GM23338 (cell line): ENCODE measurements around the gene TNS4. TPM values are rescaled to one million over a fixed set of nuclear protein-coding genes. Genes with fewer than 3 reads are reported as not detected.

Source experiments
- ATAC-seq: fragments of 200-7000 bp; cut with Tn5 transposase; 3 replicates; pipeline ENCODE4 v1.9.1; 2020
- DNase-seq: peaks from one replicate; pipeline ENCODE4 v3.0.0-alpha.2; 2015; ENCODE audit warnings: low spot score
- H2AFZ ChIP-seq: fragments of 200-600 bp; sonication (generic); 2 replicates; pipeline ENCODE4 v1.8.0; 2016; ENCODE audit warnings: antibody characterized with exemption, mild to moderate bottlenecking, moderate library complexity
- H3F3A ChIP-seq: fragments of 200-600 bp; sonication (generic); replicated peaks from 2 replicates; pipeline ENCODE4 v1.8.0; 2017; ENCODE audit warnings: antibody characterized with exemption, mixed run types, low read depth
- H3K27ac ChIP-seq: fragments of 200-600 bp; sonication (generic); 2 replicates; pipeline ENCODE4 v1.6.1; 2016; ENCODE audit warnings: low read depth
- H3K27me3 ChIP-seq: fragments of 200-600 bp; sonication (generic); 2 replicates; pipeline ENCODE4 v1.8.0; 2016; ENCODE audit warnings: mild to moderate bottlenecking, mixed run types, moderate library complexity; ENCODE audit not compliant: insufficient read depth
- H3K36me3 ChIP-seq: fragments of 200-600 bp; sonication (generic); 2 replicates; pipeline ENCODE4 v1.8.0; 2016; ENCODE audit warnings: mild to moderate bottlenecking; ENCODE audit not compliant: insufficient read depth
- H3K4me1 ChIP-seq: fragments of 200-600 bp; sonication (generic); 2 replicates; pipeline ENCODE4 v1.8.0; 2016; ENCODE audit warnings: mild to moderate bottlenecking, moderate library complexity; ENCODE audit not compliant: insufficient read depth
- H3K4me2 ChIP-seq: fragments of 200-600 bp; sonication (generic); 2 replicates; pipeline ENCODE4 v1.7.1; 2017; ENCODE audit warnings: mixed run types
- H3K4me3 ChIP-seq: fragments of 200-600 bp; sonication (generic); 2 replicates; pipeline ENCODE4 v1.6.1; 2016; ENCODE audit warnings: mixed run types
- H3K79me2 ChIP-seq: fragments of 200-600 bp; sonication (generic); replicated peaks from 2 replicates; pipeline ENCODE4 v1.8.0; 2017; ENCODE audit warnings: mild to moderate bottlenecking; ENCODE audit not compliant: insufficient read depth
- H3K9me2 ChIP-seq: fragments of 200-600 bp; sonication (generic); 2 replicates; pipeline ENCODE4 v1.8.0; 2017; ENCODE audit not compliant: insufficient read depth
- H4K20me1 ChIP-seq: fragments of 200-600 bp; sonication (generic); replicated peaks from 2 replicates; pipeline ENCODE4 v1.8.0; 2017; ENCODE audit warnings: mild to moderate bottlenecking; ENCODE audit not compliant: insufficient read depth
- H3K27ac Mint-ChIP-seq: 2 replicates; pipeline ENCODE4 v1.8.0; 2020; ENCODE audit warnings: inconsistent platforms, mild to moderate bottlenecking, moderate library complexity, mixed read lengths
- H3K27me3 Mint-ChIP-seq: 3 replicates; pipeline ENCODE4 v1.8.0; 2022; ENCODE audit warnings: low read depth, mild to moderate bottlenecking, moderate library complexity, mixed read lengths, inconsistent platforms; ENCODE audit not compliant: insufficient read depth, poor library complexity
- H3K36me3 Mint-ChIP-seq: 3 replicates; pipeline ENCODE4 v1.8.0; 2021; ENCODE audit warnings: low read depth, mild to moderate bottlenecking, inconsistent platforms, moderate library complexity, mixed read lengths
- H3K4me1 Mint-ChIP-seq: 3 replicates; pipeline ENCODE4 v1.8.0; 2020; ENCODE audit warnings: mild to moderate bottlenecking, inconsistent platforms, mixed read lengths
- H3K4me3 Mint-ChIP-seq: 3 replicates; pipeline ENCODE4 v1.8.0; 2021; ENCODE audit warnings: moderate library complexity, mild to moderate bottlenecking, inconsistent platforms, mixed read lengths
- H3K9me3 Mint-ChIP-seq: 3 replicates; pipeline ENCODE4 v1.8.0; 2020; ENCODE audit warnings: moderate library complexity, mild to moderate bottlenecking, inconsistent platforms, mixed read lengths
- CREB1 ChIP-seq: fragments of 250-450 bp; sonication (Bioruptor Pico); IDR thresholded peaks from 2 replicates; pipeline ENCODE4 v1.5.0; 2020; ENCODE audit warnings: low read depth, mild to moderate bottlenecking, moderate library complexity
- ETS1 ChIP-seq: IDR thresholded peaks from 2 replicates; pipeline ENCODE4 v1.6.1; 2016; ENCODE audit warnings: antibody characterized with exemption
- EZH2 ChIP-seq: fragments of 200-600 bp; sonication (generic); IDR thresholded peaks from one replicate; pipeline ENCODE4 v1.8.0; 2017; ENCODE audit warnings: antibody characterized with exemption, mild to moderate bottlenecking, low read depth; ENCODE audit not compliant: unreplicated experiment
- EZH2phosphoT487 ChIP-seq: fragments of 200-600 bp; sonication (generic); IDR thresholded peaks from one replicate; pipeline ENCODE4 v1.8.1; 2018; ENCODE audit warnings: antibody characterized with exemption; ENCODE audit not compliant: unreplicated experiment
- JUNB ChIP-seq: IDR thresholded peaks from one replicate; pipeline ENCODE4 v1.6.1; 2016; ENCODE audit warnings: antibody characterized with exemption; ENCODE audit not compliant: unreplicated experiment
- NANOG ChIP-seq: IDR thresholded peaks from 2 replicates; pipeline ENCODE4 v1.6.1; 2016; ENCODE audit warnings: antibody characterized with exemption, borderline replicate concordance
- POLR2AphosphoS5 ChIP-seq: IDR thresholded peaks from 2 replicates; pipeline ENCODE4 v1.6.1; 2016; ENCODE audit warnings: antibody characterized with exemption, low read depth
- STAT1 ChIP-seq: IDR thresholded peaks from one replicate; pipeline ENCODE4 v1.6.1; 2016; ENCODE audit warnings: antibody characterized with exemption; ENCODE audit not compliant: unreplicated experiment
- ZNF114 ChIP-seq: fragments of 250-450 bp; sonication (Bioruptor Pico); IDR thresholded peaks from 2 replicates; pipeline ENCODE4 v1.5.0; 2020; ENCODE audit warnings: mild to moderate bottlenecking, moderate library complexity
- ZNF331 ChIP-seq: fragments of 250-450 bp; sonication (Bioruptor Pico); IDR thresholded peaks from 2 replicates; pipeline ENCODE4 v1.5.0; 2020; ENCODE audit warnings: low read depth, mild to moderate bottlenecking, moderate library complexity
- polyA plus RNA-seq: library from polyadenylated mRNA; unstranded; fragments of >200 nt; fragmentation: Nextera tagmentation; extraction: Ambion mirVana; gene quantifications from 2 replicates; pipeline ENCODE4 v1.2.1, GENCODE V29; 2016
- total RNA-seq: library from RNA; depleted of rRNA; stranded (reverse); fragments of >200 nt; shearing (Covaris generic); gene quantifications from 2 replicates; pipeline ENCODE4 v1.2.3, GENCODE V29; 2014
- TF ChIP-seq, protein P1 (sequence below), 2 experiments: fragments of 200-600 bp in 1 of 2; sonication (generic) in 1 of 2; conservative IDR thresholded peaks; 2 replicates each; pipeline versions ENCODE4 v1.5.1 to v1.6.1; 2016 to 2017; ENCODE audit warnings: antibody characterized with exemption in 2 of 2, low read depth in 2 of 2, mild to moderate bottlenecking in 2 of 2, moderate library complexity in 1 of 2
- TF ChIP-seq, protein P2 (sequence below): IDR thresholded peaks from one replicate; pipeline ENCODE4 v1.6.1; 2018; ENCODE audit warnings: antibody characterized with exemption; ENCODE audit not compliant: unreplicated experiment

TNS4 gene
- total and polyA plus RNA-seq, 2 experiments from 2014 or later: 0.31 to 4.9 TPM

DNA sequence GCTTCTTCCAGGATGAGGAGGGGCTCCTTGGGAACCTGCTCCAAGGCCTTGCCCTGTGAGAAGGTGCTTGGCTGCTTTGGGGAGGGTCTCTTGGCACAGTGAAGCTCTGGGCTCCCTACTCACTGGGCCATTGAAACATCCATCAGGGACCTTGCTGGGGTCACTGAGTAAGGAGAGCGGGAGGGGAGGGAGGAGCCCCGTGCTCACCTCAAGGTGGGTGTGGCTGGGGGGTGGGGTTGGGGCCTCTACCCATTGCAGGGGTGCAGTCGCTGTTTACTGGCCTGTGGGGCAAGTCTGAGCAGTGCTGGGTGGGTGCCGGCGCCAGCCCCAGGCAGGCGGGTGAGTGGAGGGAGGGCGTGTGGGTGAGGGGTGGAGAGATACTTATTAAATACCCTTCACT is 9.9 kb downstream of the TNS4 start (continued):
- TF ChIP-seq ETS1 (no peak), ZNF331 (CRISPR knock-in tag) (no peak), JUNB (no peak), EZH2phosphoT487 (no peak), ZNF114 (CRISPR knock-in tag) (no peak), CREB1 (CRISPR knock-in tag) (no peak), POLR2AphosphoS5 (no peak), EZH2 (no peak), NANOG (no peak)
- TF ChIP-seq, protein P1, sequence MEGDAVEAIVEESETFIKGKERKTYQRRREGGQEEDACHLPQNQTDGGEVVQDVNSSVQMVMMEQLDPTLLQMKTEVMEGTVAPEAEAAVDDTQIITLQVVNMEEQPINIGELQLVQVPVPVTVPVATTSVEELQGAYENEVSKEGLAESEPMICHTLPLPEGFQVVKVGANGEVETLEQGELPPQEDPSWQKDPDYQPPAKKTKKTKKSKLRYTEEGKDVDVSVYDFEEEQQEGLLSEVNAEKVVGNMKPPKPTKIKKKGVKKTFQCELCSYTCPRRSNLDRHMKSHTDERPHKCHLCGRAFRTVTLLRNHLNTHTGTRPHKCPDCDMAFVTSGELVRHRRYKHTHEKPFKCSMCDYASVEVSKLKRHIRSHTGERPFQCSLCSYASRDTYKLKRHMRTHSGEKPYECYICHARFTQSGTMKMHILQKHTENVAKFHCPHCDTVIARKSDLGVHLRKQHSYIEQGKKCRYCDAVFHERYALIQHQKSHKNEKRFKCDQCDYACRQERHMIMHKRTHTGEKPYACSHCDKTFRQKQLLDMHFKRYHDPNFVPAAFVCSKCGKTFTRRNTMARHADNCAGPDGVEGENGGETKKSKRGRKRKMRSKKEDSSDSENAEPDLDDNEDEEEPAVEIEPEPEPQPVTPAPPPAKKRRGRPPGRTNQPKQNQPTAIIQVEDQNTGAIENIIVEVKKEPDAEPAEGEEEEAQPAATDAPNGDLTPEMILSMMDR (conservative IDR thresholded peaks at IDR 0.05; ENCODE audit: low read depth in 2 of 2): no peak
- TF ChIP-seq, protein P2, sequence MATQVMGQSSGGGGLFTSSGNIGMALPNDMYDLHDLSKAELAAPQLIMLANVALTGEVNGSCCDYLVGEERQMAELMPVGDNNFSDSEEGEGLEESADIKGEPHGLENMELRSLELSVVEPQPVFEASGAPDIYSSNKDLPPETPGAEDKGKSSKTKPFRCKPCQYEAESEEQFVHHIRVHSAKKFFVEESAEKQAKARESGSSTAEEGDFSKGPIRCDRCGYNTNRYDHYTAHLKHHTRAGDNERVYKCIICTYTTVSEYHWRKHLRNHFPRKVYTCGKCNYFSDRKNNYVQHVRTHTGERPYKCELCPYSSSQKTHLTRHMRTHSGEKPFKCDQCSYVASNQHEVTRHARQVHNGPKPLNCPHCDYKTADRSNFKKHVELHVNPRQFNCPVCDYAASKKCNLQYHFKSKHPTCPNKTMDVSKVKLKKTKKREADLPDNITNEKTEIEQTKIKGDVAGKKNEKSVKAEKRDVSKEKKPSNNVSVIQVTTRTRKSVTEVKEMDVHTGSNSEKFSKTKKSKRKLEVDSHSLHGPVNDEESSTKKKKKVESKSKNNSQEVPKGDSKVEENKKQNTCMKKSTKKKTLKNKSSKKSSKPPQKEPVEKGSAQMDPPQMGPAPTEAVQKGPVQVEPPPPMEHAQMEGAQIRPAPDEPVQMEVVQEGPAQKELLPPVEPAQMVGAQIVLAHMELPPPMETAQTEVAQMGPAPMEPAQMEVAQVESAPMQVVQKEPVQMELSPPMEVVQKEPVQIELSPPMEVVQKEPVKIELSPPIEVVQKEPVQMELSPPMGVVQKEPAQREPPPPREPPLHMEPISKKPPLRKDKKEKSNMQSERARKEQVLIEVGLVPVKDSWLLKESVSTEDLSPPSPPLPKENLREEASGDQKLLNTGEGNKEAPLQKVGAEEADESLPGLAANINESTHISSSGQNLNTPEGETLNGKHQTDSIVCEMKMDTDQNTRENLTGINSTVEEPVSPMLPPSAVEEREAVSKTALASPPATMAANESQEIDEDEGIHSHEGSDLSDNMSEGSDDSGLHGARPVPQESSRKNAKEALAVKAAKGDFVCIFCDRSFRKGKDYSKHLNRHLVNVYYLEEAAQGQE: no peak

- Histone ChIP-seq H3K4me3 (peak overlapping the region; percentile 37; the same call in 1 of the 2 replicates), H3K79me2 (no peaks in the 10 kb centered on the region), H3K4me1 (peaks cover 36% of the 10 kb centered on the region), H3K27ac (peak overlapping the region; percentile 89), H3K9me2 (0 out of 2 replicates have a peak, but pooled peaks cover 3% of the 10 kb centered on the region), H4K20me1 (no peaks in the 10 kb centered on the region), H3K4me2 (peak overlapping the region; percentile 81), H3K36me3 (no peaks in the 10 kb centered on the region), H2AFZ (peak overlapping the region; percentile 74), H3K27me3 (no peaks in the 10 kb centered on the region), H3F3A (0 out of 2 replicates have a peak, but pooled peaks cover 8% of the 10 kb centered on the region)
- Mint-ChIP-seq H3K4me3 (peak overlapping the region; percentile 52; the same call in 1 of the 3 replicates), H3K9me3 (no peaks in the 10 kb centered on the region), H3K27ac (peak overlapping the region; percentile 61), H3K27me3 (peaks cover 14% of the 10 kb centered on the region), H3K36me3 (no peaks in the 10 kb centered on the region; the same call in 2 of the 3 replicates), H3K4me1 (peaks cover 46% of the 10 kb centered on the region)
- TF ChIP-seq, protein P2: no peak
- no peak for TF ChIP-seq JUNB
- TF ChIP-seq EZH2: no peak
- no peak for TF ChIP-seq POLR2AphosphoS5
- no peak for TF ChIP-seq STAT1
- ATAC-seq (no peak), DNase-seq (no peak)
These were observed 10.4 kb downstream of the TNS4 start for GRCh38 chr17:40490982-40491381.
